ENCODE measurements around the gene BEST4.

DNA sequence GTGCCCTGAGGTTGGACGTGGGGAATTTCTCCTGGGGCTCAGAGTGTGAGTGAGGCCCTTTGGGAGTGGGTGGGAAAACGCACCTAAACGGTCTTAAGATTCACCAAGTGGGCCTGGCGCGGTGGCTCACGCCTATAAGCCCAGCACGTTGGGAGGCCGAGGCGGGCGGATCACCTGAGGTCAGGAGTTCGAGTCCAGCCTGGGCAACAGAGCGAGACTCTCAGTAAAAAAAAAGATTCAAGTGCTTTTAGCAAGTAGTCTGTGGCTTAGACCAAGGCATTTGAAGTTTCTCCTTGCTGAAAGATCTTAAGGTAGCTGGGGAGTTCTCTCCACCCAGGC is 11.3 kb downstream of the BEST4 start:
- TF ChIP-seq RCOR1 (IDR thresholded peaks at IDR 0.05; ENCODE audit: low read length) = no peak
- TF ChIP-seq GABPA (IDR thresholded peaks at IDR 0.05; ENCODE audit: low read depth) = no peak
- no peak for TF ChIP-seq JUND (IDR thresholded peaks at IDR 0.05)
- TF ChIP-seq, protein P1, sequence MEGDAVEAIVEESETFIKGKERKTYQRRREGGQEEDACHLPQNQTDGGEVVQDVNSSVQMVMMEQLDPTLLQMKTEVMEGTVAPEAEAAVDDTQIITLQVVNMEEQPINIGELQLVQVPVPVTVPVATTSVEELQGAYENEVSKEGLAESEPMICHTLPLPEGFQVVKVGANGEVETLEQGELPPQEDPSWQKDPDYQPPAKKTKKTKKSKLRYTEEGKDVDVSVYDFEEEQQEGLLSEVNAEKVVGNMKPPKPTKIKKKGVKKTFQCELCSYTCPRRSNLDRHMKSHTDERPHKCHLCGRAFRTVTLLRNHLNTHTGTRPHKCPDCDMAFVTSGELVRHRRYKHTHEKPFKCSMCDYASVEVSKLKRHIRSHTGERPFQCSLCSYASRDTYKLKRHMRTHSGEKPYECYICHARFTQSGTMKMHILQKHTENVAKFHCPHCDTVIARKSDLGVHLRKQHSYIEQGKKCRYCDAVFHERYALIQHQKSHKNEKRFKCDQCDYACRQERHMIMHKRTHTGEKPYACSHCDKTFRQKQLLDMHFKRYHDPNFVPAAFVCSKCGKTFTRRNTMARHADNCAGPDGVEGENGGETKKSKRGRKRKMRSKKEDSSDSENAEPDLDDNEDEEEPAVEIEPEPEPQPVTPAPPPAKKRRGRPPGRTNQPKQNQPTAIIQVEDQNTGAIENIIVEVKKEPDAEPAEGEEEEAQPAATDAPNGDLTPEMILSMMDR (IDR thresholded peaks at IDR 0.05) = no peak
- no peak for TF ChIP-seq POLR2AphosphoS5 (IDR thresholded peaks at IDR 0.05; ENCODE audit: low read depth, low read length)
- no peak for TF ChIP-seq NFIC (IDR thresholded peaks at IDR 0.05; ENCODE audit: borderline replicate concordance)

Data from SK-N-SH (cell line).